ENCODE data around the gene PRKD3.
"Not testable (repeated sequence)": the region's sequence is repeated elsewhere in the genome, so short reads cannot be mapped to it uniquely, and the experiment has no call there.

Gene PRKD3

DNA sequence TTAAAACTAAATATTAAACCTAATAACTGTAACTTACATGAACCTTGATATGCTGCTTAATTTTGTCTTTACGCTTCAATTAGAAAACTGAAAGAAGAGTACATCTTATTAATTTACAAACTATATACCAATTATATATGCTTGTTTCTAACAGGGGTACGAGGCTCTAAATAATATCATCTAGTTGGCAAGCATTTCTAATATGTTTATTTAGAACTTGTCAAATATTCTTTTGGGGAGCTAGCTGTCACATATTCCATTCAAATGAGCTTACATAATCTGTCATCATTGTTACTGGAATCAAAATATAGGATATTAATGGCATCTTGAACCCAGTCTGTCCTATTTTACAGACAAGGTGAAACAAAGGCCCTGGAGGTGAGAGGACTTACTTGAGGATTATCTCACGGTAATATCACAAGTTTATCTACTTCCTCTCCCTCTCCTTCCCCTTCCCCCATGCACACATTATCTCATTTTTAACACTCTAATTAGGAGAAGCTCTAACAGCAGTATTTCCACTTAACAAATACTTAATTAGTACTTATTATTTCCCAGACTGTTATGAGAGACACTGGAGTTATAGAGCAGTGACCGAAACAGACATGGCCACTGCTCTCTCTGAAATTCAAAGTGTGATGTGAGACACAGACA is 3.5 kb downstream of the PRKD3 start:
- no peak for DNase-seq (ENCODE audit: low read depth)
- no peak overlapping the region for H3K4me3 ChIP-seq (ENCODE audit: low read depth, low read length)

DNA sequence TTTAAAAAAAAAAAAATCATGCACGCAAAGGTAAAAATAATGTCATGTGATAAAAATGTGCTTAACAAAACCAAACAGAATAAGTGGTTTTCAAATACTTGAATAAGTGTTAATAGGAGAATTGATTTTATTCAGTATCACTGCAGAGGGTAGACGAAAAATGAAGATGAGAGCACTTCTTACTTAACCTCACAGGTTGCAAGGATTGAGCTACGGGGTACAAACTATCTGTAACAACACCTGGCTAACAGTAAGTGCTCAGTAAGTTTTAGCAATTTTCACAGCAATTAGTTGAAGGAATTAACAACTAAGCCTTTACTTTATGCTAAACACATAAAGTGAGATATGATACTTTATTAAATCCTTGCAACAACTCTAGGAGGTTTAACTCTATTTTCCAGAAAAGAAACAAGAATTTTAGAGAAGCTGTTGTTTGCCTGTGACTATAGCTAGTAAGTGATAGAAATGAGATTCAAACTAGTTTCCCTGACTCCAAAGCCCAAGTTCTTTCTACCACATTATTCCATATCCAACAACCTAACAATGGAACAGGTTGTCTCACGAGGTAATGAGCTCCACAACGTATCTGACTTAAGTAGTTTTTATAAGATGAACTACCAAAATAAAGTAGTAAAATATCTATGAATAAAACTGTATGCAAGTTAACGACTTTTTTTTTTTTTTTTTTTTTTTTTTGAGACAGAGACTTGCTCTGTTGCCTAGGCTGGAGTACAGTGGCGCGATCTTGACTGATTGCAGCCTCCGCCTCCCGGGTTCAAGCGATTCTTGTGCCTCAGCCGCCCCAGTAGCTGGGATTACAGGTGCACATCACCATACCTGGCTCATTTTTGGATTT is 4.7 kb downstream of the PRKD3 start:
- no peak for DNase-seq (ENCODE audit: low read depth)
- no peak overlapping the region for H3K4me3 ChIP-seq (ENCODE audit: low read depth, low read length)

DNA sequence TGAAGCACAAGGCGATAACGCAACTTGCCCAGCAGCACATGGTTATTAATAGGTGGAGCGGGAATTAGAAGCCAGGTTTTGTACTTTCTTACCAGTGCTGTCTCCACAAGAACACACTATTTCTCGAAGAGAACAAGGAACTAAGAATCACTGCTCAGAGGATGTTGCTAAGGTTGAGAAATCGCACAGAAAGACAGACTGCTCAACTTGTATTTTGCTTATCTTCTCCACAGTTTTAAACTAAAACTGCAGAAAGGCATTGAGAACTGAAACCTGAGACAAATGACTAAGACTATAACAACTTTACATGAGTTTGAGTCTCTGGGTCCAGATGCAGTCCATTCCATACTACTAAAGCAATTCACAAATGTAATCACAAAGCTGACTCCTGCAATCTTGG is 6.2 kb downstream of the PRKD3 start:
- no peak overlapping the region for H3K4me3 ChIP-seq (ENCODE audit: low read depth, low read length)
- DNase-seq (ENCODE audit: low read depth), result peak; percentile 48

DNA sequence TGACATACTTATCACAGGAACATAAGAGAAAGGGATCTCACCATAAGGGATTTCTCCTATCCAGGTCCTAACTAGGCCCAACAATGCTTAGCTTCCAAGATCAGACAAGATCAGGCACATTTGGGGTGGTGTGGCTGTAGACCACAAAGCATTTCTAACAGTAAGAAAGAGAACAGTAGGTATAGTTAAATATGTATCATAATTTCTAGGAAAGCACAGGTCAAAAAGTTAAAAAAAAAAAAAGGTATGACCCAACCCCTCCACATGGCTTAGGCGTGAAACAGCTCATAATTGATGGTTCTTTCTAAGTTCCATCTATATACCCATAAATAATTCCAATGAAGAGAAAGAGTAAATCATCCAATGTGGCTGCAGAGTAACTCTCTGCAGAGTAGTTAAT is 6.9 kb downstream of the PRKD3 start:
- no peak for DNase-seq (ENCODE audit: low read depth)
- H3K4me3 ChIP-seq (ENCODE audit: low read depth, low read length), result no peak overlapping the region

DNA sequence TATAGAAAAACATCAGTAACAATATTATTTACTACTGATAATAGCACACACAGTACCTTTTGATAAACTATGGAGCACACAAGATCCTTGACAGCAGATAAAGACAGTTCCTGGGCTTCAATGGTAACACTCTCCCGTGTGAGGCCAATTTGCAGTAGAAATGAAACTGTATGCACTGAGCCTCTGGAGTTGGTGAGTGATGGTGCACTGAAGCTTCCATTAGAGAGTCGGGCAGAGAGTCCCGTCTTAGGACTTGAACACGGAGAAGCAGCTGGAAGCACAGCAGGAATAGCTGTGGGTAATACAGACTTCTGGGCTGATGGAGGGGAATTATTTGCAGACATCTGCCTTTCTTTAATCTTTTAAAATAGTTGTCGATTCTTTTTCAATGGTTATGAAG is 8.5 kb downstream of the PRKD3 start:
- H3K4me3 ChIP-seq (ENCODE audit: low read depth, low read length), result no peak overlapping the region

DNA sequence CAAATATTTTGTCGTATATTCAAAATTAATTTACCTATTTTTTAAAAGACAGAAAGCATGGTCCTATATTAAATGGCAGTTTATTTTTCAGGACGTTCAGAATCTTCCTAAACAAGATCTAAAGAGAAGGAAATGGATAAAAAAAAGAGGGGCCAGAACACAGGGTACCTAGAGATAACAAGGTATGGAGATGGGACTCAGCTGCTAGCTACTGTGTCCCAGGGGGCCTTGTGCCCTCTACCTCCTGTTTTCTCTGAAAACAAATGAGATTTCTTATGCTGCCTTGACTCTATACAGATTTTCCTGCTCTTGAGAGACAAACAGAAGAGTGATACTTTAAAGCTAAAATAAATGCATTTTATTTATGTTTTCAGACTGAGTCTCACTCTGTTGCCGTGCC is 9.3 kb downstream of the PRKD3 start:
- DNase-seq (ENCODE audit: low read depth), result no peak
- no peak overlapping the region for H3K4me3 ChIP-seq (ENCODE audit: low read depth, low read length)

More for the DNA sequence above, 8.5 kb downstream of the PRKD3 start:
- no peak for DNase-seq (ENCODE audit: low read depth)

DNA sequence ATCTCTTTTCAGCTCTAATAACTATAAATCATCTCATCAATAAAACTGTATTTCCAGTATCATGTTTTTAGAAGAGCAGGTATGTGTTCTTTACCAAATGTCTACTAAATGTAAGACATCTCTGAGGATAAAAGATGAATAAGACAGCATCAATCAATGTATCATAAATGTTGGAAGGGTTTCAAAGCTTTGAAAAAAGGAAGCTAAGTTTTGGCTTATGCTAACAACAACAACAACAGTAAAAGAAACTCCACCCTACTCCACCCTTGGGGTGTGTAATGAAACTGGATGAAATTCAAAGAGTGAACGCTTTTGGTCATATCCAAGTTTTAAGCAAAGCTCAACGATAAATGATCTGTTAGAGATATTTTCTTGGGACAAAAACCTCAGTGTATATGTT is 17.1 kb downstream of the PRKD3 start:
- DNase-seq (ENCODE audit: low read depth), result no peak
- H3K4me3 ChIP-seq (ENCODE audit: low read depth, low read length), result no peak overlapping the region

DNA sequence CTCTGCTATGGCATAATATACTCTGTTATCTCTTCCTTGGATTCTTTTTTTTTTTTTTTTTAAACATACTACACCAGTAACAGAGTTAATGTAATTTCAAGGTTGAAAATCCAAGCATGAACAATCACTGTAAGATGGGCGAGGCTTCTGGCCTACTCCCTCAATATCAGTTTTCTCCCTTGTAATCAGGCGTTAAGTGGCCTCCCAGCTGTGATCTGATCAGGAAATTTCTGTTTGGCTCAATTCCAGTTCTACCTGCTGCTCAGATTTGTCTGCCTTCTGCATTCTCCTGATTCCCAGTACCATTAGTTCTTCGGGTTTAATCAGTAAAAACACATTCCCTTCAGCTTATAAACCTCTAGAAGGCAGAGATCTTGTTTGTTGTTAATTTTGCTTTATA is 18.6 kb downstream of the PRKD3 start:
- no peak overlapping the region for H3K4me3 ChIP-seq (ENCODE audit: low read depth, low read length)
- DNase-seq (ENCODE audit: low read depth), result no peak

DNA sequence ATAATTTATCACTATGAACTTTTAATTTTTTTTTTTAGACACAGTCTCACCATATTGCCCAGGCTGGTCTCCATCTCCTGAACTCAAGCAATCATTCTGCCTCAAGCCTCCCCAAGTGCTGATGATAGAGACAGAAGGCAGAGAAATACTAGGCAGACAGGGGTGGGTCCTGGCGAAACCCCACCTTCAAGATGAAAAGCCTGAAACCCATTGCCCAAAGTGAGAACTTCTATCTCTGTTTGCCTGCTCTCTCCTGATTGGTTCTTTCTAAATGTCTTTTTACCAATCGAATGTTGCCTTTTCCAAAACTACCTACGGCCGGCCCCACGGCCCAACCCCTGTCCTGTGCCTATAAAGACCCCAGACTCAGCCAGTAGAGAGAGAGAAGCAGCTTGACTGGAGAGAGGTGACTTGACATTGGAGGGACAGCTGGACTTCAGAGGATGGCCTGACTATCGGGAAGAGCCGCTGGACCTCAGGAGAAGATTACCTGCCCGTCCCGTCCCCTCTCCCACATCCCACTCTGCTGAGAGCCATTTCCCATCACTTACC is 21.9 kb downstream of the PRKD3 start:
- H3K4me3 ChIP-seq (ENCODE audit: low read depth, low read length), result no peak overlapping the region
- DNase-seq (ENCODE audit: low read depth), result no peak

DNA sequence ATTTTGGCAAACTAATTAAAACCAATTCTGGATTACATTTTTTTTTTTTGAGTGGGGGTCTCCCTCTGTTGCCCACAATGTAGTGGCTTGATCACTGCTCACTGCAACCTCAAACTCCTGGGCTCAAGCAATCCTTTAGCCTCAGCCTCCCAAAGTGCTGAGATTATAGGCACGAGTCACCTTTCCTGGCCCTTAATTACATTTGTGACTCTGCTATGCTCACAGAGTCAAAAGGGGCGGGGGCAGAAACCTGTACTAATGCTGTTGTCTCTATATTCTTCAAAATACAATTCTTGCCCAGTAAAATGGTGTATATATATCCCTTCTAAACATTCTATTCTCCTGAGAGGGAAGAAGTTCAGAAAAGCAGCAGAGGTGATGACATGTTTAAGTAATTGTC is 23.2 kb downstream of the PRKD3 start:
- no peak for DNase-seq (ENCODE audit: low read depth)
- no peak overlapping the region for H3K4me3 ChIP-seq (ENCODE audit: low read depth, low read length)

DNA sequence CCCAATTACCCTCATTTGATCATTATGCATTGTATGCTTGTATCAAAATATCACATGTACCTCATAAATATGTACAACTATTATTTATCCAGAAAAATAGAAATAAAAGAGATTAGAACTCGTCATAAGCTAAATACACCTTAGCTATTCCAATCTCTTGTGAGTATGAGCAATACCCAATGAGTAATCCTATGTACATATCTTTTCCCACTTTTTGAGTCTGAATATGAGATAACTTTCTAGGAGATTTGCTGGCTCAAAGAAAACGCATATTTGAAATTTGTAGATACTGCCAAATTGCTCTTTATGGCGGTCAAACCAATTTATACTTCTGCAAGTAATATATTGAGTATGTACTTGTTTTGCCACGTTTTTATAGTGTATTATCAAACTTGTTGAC is 24.1 kb downstream of the PRKD3 start:
- no peak overlapping the region for H3K4me3 ChIP-seq (ENCODE audit: low read depth, low read length)
- DNase-seq (ENCODE audit: low read depth), result no peak

DNA sequence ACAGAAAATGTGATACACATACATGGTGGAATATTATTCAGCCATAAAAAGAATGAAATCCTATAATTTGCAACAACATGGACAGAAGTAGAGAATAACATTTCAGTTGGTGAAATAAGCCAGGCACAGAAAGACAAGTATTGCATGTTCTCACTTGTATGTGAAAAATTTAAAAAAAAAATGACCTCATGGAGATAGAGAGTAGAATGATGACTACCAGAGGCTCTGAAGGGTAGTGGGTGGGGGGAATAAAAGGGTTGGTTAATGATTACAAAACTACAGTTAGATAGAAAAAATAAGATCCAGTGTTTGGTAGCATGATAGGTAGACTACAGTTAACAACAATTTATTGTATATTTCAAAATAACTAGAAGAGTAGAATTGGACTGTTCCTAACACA is 24.5 kb downstream of the PRKD3 start:
- DNase-seq (ENCODE audit: low read depth), result no peak
- no peak overlapping the region for H3K4me3 ChIP-seq (ENCODE audit: low read depth, low read length)

DNA sequence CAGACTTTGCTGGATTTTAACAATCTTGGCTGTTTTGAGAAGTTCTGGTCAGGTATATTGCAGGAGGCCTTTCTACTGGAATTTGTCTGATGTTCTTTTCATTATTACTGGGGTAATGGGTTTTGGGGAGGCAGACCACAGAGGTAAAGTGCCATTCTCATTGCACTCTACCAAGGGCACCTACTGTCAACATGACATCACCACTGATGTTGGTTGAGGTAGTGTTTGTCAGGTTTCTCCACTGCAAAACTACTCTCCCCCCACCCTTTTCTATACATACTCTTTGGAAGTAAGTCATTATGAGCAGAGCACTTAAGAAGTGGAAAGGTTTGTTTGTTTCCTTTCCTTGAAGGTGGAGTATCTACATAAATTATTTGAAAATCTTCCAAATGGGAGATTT is 27.0 kb downstream of the PRKD3 start:
- H3K4me3 ChIP-seq (ENCODE audit: low read depth, low read length), result no peak overlapping the region
- DNase-seq (ENCODE audit: low read depth), result no peak

DNA sequence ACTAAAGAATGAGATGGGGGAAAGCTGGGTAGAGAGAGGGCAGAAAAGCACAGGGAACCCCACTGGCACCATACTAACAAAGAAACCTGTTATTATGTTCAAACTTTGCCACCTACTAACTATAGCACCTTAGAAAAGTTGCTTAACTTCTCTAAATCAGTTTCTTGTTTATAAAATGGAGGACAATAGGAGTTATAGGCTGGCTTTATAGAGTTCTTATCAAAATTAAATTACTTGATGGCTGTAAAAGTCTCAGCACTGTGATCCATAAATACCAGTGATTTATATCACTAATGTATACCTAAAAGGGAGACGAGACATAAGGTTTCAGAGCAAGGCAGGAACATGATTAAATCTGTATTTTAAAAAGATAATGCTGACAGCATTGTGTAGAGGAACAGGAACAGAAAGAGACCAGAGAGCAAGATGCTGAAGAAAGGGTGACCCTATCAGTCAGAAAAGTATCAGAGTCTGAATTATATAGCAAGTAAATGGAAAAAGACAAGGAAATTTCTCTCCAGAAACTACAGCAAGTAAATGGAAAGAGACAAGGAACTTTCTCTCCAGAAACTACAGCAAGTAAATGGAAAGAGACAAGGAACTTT is 29.1 kb downstream of the PRKD3 start:
- DNase-seq (ENCODE audit: low read depth), result no peak
- H3K4me3 ChIP-seq (ENCODE audit: low read depth, low read length), result no peak overlapping the region

DNA sequence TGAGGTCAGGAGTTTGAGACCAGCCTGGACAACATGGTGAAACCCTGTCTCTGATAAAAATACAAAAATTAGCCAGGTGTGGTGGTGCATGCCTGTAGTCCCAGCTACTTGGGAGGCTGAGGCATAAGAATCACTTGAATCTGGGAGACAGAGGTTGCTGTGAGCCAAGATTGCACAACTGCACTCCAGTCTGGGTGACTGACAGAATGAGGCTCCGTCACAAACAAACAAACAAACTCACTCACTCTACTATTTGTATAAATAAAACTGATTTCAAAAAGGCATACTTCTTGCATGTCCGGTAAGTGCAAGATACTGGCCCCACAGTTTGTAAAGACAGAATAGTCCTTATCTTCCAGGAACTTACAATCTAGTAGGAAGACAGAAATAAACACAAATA is 29.8 kb downstream of the PRKD3 start:
- not testable (repeated sequence) for DNase-seq (ENCODE audit: low read depth); H3K4me3 ChIP-seq (ENCODE audit: low read depth, low read length)

DNA sequence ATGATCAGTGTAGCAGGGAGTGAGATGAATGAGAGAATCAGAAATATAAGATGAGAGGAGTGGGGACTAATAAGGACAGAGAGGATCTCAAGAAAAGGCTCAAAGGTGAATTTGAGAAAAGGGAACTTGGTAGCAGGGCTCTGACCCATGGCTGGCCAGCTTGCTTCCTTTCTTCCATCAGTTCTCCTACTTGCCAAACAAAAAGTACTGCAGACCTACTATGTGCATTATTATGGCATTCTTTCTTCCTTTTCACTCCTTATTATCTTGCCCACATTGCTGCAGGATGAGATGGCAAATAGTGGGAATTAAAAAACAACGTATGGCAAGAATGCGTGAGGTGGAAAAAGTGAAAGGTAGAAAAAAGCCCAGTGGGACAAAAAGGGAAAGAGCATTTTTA is 33.0 kb downstream of the PRKD3 start:
- no peak overlapping the region for H3K4me3 ChIP-seq (ENCODE audit: low read depth, low read length)
- DNase-seq (ENCODE audit: low read depth), result no peak

DNA sequence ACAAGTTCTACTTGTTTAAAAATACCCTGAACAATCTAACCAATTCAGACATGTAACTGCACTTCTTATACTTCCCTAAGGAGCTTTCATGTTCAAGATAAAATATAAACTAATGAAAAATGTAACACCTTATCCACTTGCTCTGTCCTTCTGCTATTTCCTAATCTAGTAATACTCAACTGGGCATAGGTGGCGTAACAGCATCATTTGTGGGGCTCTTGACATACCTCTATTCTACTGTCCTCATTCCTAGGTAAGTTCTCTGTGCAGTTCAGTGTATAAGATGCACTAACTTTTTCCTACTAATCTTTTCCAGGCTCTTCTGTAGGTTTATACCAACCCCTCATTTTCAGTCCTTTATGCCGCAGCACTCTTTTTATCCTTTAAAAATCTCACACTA is 36.7 kb downstream of the PRKD3 start:
- DNase-seq (ENCODE audit: low read depth), result no peak
- H3K4me3 ChIP-seq (ENCODE audit: low read depth, low read length), result no peak overlapping the region

DNA sequence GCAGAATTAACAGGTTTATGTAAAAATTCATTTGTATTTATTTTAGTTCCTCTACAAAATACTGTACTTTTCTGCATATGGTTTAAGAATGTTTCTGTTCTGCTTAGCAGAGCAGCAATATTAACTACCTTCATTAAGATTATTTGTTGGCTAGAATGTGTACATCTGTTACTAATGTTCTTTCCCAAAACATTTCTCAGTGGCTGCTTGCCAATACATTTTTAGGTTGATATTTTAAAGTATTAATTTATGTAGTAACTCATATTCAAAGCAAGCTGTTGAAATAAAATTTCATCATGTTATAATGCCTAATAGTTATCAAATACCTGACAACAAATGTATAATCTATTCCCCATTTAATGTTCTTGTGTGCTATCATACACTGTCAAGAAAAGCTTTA is 40.3 kb downstream of the PRKD3 start:
- DNase-seq (ENCODE audit: low read depth), result no peak
- no peak overlapping the region for H3K4me3 ChIP-seq (ENCODE audit: low read depth, low read length)

DNA sequence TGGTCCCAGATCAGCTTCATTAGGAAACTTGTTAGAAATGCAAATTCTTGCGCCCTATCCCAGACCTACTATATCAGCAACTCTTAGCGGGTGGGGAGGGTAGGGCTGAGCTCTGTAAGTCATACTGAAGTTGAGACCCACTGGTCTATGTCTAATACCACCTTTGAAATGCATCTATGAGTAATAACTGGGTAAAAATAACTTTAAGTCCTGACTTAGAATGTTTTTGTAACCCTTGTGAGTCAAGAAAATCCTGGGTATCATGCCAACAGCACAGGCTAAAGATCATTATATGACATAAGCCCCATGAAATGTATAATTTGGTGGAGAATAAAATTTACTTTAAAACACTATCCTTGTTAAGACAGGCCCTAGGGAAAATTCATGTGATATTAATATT is 41.4 kb downstream of the PRKD3 start:
- DNase-seq (ENCODE audit: low read depth), result peak; percentile 69
- no peak overlapping the region for H3K4me3 ChIP-seq (ENCODE audit: low read depth, low read length)

DNA sequence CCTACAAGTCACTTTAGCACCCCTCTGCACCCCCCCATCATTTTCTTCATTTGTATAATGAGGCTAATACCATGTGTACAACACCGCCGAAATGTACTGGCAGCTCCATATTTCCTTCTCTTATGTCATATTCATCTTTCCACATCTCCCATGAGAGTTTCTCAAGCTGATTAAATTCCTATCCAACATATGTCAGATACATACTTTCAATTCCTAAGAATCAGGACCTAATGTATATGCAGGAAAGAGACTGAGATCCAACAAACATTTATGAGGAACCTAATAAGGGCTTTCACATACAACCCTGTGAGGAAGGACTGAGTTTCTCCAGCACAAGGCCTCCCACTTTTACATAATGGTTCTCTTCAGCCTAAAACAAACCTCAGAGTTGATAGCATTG is 41.9 kb downstream of the PRKD3 start:
- H3K4me3 ChIP-seq (ENCODE audit: low read depth, low read length), result no peak overlapping the region
- no peak for DNase-seq (ENCODE audit: low read depth)

DNA sequence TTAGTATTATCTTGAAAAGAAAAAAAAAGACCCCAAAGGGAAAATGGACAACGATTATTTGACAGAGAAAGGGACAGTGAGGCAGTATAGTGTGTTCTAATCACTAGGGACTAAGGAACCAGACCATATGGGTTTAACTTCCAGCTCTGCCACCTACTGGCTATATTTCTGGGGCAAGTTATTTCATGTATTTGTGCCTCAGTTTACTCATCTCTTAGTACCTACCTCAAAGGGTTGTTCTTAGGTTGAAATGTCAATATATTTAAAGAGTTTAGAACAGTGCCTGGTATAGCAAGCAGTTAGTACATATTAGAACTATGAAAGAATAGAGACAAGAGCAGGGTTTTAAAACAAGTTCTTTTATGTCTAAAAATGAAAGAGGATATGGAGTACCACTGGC is 42.7 kb downstream of the PRKD3 start:
- DNase-seq (ENCODE audit: low read depth), result no peak
- H3K4me3 ChIP-seq (ENCODE audit: low read depth, low read length), result no peak overlapping the region
